Activated gamma-delta T cell (primary cell): ENCODE measurements around the gene CDIPT.
A peak's percentile ranks its signal among the peaks of the same experiment; 100 is the strongest.
"Not testable (repeated sequence)": the region's sequence is repeated elsewhere in the genome, so short reads cannot be mapped to it uniquely, and the experiment has no call there.

Source experiments
- DNase-seq: peaks from one replicate; lab custom pipeline; 2025; lab: John Stamatoyannopoulos, UW
- total RNA-seq, 2 donors: gene quantifications; one replicate each; lab custom pipeline; 2026; lab: John Stamatoyannopoulos, UW

The CDIPT gene
- 77.6 to 84.3 reads per million in 2 donors for total RNA-seq

- DNase-seq, result peak; percentile 45
Observed at GRCh38 chr16:29862884-29863668, at the start of gene CDIPT. CDIPT (minus strand) TSS chr16:29863226; CDS start chr16:29862857, 369 bp downstream.

GRCh38 chr16:29912087-29912486 is 49.1 kb upstream of the CDIPT start:
- no peak for DNase-seq

GRCh38 chr16:29911676-29912010 is 48.6 kb upstream of the CDIPT start:
- DNase-seq, result no peak

- no peak for DNase-seq
Observed at GRCh38 chr16:29910819-29911675, 48.0 kb upstream of the CDIPT start.

- DNase-seq, result not testable (repeated sequence)
Observed at GRCh38 chr16:29909851-29910250, 46.8 kb upstream of the CDIPT start.

GRCh38 chr16:29909391-29909790 is 46.4 kb upstream of the CDIPT start:
- DNase-seq, result no peak

GRCh38 chr16:29908719-29909220 is 45.7 kb upstream of the CDIPT start:
- no peak for DNase-seq

GRCh38 chr16:29907973-29908372 is 44.9 kb upstream of the CDIPT start:
- DNase-seq, result no peak

- DNase-seq, result no peak
Observed at GRCh38 chr16:29906520-29907244, 43.7 kb upstream of the CDIPT start.

GRCh38 chr16:29905668-29906067 is 42.6 kb upstream of the CDIPT start:
- no peak for DNase-seq

GRCh38 chr16:29904947-29905346 is 41.9 kb upstream of the CDIPT start:
- DNase-seq, result no peak

- DNase-seq, result no peak
Observed at GRCh38 chr16:29903590-29903989, 40.6 kb upstream of the CDIPT start.

GRCh38 chr16:29901607-29901945 is 38.5 kb upstream of the CDIPT start:
- no peak for DNase-seq

GRCh38 chr16:29900888-29901606 is 38.0 kb upstream of the CDIPT start:
- DNase-seq, result no peak

GRCh38 chr16:29900102-29900887 is 37.3 kb upstream of the CDIPT start, which contains the start of gene ASPHD1:
ASPHD1 (plus strand) TSS chr16:29900488; CDS start chr16:29900972, 484 bp downstream.
- peak; percentile 51 for DNase-seq

- DNase-seq, result no peak
Observed at GRCh38 chr16:29899516-29900101, 36.6 kb upstream of the CDIPT start, which contains the start of gene SEZ6L2. SEZ6L2 (minus strand) TSS chr16:29899550; CDS start chr16:29899019, 531 bp downstream.

GRCh38 chr16:29898804-29899515 is 35.9 kb upstream of the CDIPT start:
- no peak for DNase-seq

GRCh38 chr16:29898135-29898803 is 35.2 kb upstream of the CDIPT start:
- no peak for DNase-seq

GRCh38 chr16:29897333-29897732 is 34.3 kb upstream of the CDIPT start:
- no peak for DNase-seq
